GM18873 (cell line): Measurements from ENCODE around the gene PATZ1.

ENCODE experiments used
- ATAC-seq: cut with Tn5 transposase; IDR thresholded peaks from one replicate; pipeline ENCODE4 v1.9.1; 2021; ENCODE audit warnings: mild to moderate bottlenecking, moderate library complexity, moderate number of reproducible peaks; ENCODE audit not compliant: unreplicated experiment, low FRiP score

PATZ1 gene

DNA sequence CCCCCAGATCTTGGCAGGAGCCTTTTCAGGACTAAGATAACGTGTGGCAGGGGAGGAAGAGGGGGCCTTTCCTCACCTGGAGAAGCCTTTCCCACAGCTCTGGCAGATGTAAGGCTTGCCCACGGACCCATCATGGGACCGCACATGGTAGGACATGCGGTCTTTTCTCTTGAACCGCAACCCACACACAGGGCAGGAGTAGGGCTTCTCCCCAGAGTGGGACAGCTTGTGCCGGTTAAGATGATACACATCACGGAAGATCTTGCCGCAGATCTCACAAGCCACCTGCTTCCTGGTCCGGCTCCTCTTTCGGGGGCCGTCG is 1.9 kb downstream of the PATZ1 start:
- ATAC-seq, result no peak

GRCh38 chr22:31343235-31344191 is 2.6 kb downstream of the PATZ1 start:
- ATAC-seq, result no peak

- ATAC-seq, result no peak
Observed at GRCh38 chr22:31342389-31343140, 3.6 kb downstream of the PATZ1 start.

DNA sequence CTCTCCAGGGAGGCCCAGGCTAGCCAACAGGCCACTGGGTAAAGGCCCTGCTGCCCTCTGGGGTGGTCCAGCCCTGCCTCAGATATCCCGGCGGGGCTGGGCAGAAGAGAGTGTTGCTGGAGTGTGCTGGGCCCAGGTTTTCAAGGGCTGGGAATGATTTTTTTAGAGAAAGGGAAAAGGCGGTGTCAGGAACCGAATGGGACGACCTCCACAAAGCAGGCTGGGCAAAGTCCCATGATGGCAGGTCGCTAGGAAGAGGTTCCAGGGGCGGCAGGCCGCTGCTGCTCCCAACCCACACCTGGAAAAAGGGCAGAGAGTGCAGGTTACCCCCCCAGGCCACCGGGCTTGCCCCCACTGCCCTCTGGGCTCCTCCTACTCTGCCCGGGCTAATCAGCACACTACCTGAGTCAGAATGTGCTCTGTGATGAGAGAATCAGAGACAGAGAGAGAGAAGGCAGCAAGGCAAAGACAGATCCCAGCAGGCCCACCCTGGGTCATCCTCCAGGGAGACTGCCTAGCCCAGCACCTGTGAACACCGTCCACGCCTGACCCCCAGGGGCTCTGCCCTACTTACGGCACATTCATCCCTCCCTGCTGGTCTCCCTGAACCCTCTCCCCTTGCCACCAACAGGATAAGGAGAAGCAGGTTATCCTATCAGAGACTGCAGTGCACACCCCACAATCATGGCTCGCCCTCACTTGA is 4.6 kb downstream of the PATZ1 start:
- no peak for ATAC-seq

DNA sequence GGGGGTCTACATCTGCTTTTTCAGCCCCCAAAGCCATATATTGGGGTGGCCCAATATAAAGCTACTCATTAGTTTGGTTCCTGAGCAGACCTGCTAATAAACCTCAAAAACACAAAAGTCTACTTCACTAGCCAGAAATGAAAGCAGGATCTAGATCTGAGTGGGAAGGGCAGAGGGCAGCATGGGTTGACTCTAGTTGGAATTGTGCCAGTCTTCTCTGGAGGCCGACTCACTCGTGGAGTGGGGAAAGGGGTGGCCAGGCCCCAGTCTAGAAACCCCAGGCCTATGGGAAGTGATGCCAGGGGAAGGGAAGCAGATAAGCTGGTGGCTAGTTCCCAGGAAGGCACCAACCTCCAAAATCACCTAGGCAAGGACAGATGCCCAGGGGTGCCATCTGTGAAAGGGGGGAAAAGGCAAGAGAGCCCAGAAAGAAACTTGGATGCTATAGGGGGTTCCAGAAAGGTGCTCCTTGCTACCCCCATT is 5.3 kb downstream of the PATZ1 start:
- no peak for ATAC-seq

GRCh38 chr22:31340360-31340759 is 5.8 kb downstream of the PATZ1 start:
- ATAC-seq, result no peak

DNA sequence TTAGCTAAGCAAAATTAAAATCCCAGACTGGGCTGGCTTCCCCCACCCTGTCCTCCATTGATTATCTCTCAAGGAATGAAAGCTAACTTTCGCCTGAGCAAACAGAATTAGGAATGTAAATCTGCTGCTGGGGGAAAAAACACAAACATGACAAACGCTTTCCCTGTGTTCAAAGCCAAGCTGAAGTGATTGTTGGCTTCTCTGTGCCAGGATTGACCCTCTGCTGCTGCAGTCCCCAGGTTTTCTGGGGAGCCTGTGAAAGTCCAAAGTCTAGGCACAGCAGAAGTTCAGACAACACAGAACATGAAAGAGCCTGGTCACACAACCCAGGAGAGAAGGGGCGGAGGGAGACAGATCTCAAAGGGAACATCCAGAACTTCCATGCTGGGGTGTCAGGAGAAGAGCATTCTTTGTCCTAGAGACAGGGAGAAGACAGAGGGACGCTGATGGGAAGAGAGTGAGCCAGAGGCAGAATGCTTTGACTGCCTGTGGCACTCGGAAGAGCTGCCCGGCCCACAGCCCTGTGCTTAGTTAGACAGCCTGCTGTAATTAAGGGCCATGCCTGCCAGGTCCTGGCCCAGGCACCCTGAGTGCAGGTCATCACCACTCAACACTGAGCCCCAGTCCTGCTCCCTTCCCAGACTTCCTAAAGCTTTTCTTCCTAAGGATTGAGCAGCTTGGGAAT is 6.9 kb downstream of the PATZ1 start:
- no peak for ATAC-seq

GRCh38 chr22:31337178-31337577 is 9.0 kb downstream of the PATZ1 start:
- no peak for ATAC-seq

DNA sequence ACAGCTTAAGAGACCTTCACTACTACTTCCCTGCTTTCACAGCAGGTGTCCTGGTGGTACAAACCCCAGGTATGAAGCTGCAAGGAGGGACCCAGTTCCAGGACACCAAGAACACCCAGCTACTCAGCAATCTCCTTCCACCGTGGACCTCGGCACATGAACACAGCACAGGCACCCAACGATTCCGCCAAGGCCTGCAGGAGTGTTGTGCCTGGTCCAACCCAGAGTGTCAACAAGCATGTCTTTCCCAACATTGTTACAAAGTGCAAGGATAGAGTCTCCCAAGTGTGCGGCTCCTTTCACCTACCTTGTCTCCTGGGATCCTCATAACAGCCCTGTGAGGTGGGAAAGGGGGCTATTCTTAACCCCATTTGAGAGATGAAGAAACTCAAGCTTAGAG is 11.8 kb downstream of the PATZ1 start:
- no peak for ATAC-seq

GRCh38 chr22:31333641-31334040 is 12.5 kb downstream of the PATZ1 start:
- no peak for ATAC-seq

DNA sequence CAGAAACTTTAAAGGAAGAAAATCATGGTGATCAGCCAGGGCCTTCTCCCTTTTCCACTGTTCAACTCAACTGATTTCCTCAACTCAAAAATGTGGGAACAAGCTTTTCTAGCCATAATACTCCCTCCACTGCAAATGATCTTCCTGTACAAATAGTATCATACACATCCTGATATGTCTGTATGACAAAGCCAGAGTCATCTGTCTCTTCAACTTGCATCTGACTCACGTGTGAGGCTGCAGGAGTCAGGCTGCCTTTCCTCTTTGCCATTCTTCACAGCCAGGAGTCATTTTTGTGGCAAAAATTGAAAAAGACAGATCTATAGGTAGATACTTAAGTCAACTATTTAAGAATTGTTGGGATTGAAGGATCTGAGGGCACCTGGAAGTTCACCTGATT is 13.3 kb downstream of the PATZ1 start:
- ATAC-seq, result no peak

- no peak for ATAC-seq
Observed at GRCh38 chr22:31332010-31332409, 14.1 kb downstream of the PATZ1 start.

GRCh38 chr22:31329453-31330215 is 16.5 kb downstream of the PATZ1 start:
- no peak for ATAC-seq

DNA sequence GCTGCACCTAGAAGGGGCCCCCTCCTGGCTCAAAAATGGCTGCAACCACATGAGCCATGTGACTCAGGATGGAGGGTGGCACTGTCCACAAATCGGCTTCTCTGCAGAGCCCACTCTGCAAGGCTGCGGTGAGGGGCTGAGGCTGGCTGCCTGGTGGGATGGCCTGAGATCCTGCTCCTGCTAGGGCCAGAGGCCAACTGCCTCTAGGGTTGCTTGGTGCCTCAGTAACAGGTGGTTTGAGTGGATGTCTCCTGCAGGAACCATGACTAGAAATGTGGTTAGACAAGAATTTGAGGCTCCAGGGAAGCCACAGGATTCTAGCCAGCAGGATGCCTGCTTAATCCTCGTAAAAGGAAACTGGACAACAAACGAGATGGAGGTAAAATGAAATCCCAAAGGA is 17.1 kb downstream of the PATZ1 start:
- no peak for ATAC-seq

DNA sequence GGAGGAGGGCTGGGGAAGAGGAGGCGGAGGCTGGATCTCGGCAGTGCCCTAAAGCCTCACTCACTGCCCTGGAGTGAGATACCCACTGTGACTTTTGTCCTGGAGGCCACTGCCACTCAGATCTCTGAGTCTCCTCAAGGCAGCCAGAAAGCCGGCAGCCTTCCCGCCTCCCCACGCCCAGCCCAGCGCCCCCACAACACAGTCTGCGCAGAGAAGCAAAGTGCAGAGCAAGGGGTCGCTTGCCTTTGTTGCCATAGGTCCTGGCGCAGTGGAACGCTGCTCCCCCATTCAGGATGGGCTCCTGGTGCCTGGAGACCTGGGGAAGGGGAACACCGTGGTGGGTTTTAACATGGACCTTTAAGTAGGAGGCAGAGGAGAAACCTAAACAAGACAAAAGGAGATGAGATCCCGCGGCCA is 17.6 kb downstream of the PATZ1 start:
- ATAC-seq, result no peak

GRCh38 chr22:31327806-31328543 is 18.2 kb downstream of the PATZ1 start:
- no peak for ATAC-seq

DNA sequence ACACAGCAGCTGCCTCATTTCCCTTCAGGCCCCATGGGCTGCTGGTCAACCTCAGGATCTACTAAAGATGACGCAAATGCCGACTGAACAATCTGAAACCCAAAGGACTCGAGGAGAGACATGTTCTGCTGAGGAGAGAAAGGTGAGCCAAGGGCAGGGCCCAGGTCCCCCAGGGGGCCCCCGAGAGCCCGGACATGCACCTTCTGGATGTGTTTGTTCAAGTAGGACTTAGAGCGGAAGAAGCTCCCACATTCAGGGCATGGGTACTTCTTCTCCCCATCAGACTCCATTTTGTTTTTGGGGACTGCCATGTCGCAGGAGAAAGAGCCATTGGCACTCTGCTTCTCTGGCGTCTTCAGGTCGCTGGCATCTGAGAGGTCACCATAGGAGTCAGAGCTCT is 19.3 kb downstream of the PATZ1 start:
- no peak for ATAC-seq

DNA sequence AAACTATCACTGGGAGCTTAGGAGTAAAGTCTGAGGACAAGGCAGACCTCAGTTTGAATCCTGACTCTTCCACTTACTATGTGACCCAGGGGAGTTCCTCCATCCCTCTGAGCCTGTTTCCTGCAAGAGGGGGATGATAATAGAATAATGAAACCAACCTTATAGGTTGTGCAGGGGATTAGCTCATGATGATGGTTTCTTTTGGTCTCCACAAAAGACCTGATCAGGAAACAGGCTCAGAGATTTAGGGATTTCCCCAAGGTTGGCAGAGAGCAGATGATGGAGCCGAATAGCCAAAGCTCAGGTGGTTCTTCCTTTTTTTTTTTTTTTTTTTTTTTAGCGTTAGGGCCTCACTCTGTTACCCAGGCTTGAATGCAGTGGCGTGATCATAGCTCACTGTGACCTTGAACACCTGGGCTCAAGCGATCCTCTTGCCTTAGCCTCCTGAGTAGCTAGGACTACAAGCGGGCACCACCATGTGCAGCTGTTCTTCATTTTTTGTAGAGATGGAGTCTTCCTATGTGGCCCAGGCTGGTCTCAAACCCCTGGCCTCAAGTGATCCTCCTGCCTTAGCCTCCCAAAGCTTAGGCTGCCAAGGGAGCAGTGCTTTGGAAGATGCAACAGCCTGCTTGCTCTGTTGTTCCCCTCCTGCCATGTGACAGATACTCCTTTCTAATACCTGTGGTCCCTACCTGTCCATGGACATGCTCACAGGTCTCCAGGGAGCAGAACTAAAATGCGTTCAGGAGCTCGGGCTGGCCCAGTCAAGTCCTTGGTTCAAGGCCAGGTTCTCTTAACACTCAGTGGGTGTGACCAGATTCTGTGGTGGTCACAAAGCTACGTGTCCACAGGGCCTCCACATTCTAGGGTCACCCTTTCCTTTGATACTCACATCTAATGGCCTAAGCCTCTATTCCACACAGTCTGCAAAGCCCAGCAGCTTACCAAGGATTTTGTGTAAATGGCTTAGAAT is 22.3 kb downstream of the PATZ1 start:
- no peak for ATAC-seq
